Progenitor cell of endocrine pancreas (in vitro differentiated cells): Measurements from ENCODE around the gene PIP5K1B. TPM values are rescaled to one million over a fixed set of nuclear protein-coding genes. Genes with fewer than 3 reads are reported as not detected.

ENCODE experiments used
- DNase-seq: peaks from one replicate; pipeline ENCODE4 v3.0.0; 2021; ENCODE audit warnings: low spot score; ENCODE audit not compliant: unreplicated experiment
- H3K27ac Mint-ChIP-seq: 2 replicates; pipeline ENCODE4 v1.8.0; 2021; ENCODE audit warnings: mild to moderate bottlenecking, moderate library complexity, mixed read lengths
- H3K27me3 Mint-ChIP-seq: 2 replicates; pipeline ENCODE4 v1.8.0; 2021; ENCODE audit warnings: mixed read lengths
- H3K36me3 Mint-ChIP-seq: 2 replicates; pipeline ENCODE4 v1.8.0; 2022; ENCODE audit warnings: mixed read lengths; ENCODE audit not compliant: insufficient read depth
- H3K4me1 Mint-ChIP-seq: 2 replicates; pipeline ENCODE4 v1.8.0; 2021; ENCODE audit warnings: low read depth, mixed read lengths
- H3K4me3 Mint-ChIP-seq: 2 replicates; pipeline ENCODE4 v1.8.0; 2021; ENCODE audit warnings: low read depth, mild to moderate bottlenecking, moderate library complexity, mixed read lengths
- H3K9me3 Mint-ChIP-seq: 2 replicates; pipeline ENCODE4 v1.8.0; 2021; ENCODE audit warnings: low read depth, mixed read lengths
- total RNA-seq: library from RNA; stranded (reverse); gene quantifications from 2 replicates; pipeline ENCODE4 v1.2.1, GENCODE V29; 2021
- TF ChIP-seq, protein P1 (sequence below): fragments of 200-600 bp; sonication (generic); IDR thresholded peaks from one replicate; pipeline ENCODE4 v1.5.0; 2021; ENCODE audit warnings: antibody characterized with exemption, mild to moderate bottlenecking; ENCODE audit not compliant: unreplicated experiment

PIP5K1B gene
- total RNA-seq, 1 donor from 2014 or later, result 1.5 TPM

DNA sequence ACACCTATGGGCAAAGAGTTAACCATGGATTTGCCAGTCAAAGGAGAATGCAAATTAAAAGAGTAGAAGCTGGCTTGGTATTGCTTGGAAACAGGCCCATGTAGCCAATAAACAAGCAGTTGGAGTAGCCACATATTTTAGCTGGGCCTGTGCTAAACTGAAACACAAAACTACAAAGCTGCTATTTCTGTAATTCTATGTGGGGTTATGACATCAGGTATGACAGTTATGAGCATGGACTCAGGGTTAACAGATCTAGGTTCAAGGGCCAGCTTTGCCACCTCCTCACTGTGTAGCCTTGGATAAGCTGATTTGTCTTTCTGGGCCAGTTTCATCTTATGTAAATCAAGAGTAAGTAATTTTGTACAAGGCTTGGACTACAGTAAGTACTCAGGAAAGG is 142.7 kb downstream of the PIP5K1B start:
- no peak overlapping the region for H3K4me3 Mint-ChIP-seq
- H3K4me1 Mint-ChIP-seq, result no peaks in the 10 kb centered on the region
- no peaks in the 10 kb centered on the region for H3K9me3 Mint-ChIP-seq
- no peak for DNase-seq
- H3K27ac Mint-ChIP-seq, result no peak overlapping the region
- peaks cover 4% of the 10 kb centered on the region for H3K27me3 Mint-ChIP-seq
- TF ChIP-seq, protein P1, sequence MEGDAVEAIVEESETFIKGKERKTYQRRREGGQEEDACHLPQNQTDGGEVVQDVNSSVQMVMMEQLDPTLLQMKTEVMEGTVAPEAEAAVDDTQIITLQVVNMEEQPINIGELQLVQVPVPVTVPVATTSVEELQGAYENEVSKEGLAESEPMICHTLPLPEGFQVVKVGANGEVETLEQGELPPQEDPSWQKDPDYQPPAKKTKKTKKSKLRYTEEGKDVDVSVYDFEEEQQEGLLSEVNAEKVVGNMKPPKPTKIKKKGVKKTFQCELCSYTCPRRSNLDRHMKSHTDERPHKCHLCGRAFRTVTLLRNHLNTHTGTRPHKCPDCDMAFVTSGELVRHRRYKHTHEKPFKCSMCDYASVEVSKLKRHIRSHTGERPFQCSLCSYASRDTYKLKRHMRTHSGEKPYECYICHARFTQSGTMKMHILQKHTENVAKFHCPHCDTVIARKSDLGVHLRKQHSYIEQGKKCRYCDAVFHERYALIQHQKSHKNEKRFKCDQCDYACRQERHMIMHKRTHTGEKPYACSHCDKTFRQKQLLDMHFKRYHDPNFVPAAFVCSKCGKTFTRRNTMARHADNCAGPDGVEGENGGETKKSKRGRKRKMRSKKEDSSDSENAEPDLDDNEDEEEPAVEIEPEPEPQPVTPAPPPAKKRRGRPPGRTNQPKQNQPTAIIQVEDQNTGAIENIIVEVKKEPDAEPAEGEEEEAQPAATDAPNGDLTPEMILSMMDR, result no peak
- no peaks in the 10 kb centered on the region for H3K36me3 Mint-ChIP-seq

DNA sequence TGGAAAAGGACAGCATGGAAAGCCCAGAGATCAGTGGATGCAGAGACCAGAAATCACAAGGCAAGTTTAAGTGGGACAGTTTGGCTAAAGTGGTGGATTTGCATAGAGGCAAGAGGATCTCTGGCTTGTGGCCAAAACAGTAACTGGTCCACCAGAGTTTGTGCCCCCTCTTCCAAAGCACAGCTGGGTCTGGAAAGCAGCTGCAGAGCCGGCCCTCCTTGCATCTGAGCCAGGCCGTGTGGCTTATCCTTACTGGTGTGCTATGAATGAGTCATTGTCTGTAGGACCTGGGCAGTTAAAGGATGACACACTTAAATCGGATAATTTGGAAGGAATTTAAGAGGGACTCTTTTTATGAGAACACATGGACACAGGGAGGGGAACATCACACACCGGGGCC is 146.6 kb downstream of the PIP5K1B start:
- Mint-ChIP-seq H3K36me3 (no peaks in the 10 kb centered on the region), H3K27me3 (peaks cover 2% of the 10 kb centered on the region), H3K4me3 (no peak overlapping the region), H3K4me1 (no peaks in the 10 kb centered on the region), H3K9me3 (no peaks in the 10 kb centered on the region), H3K27ac (no peak overlapping the region)
- DNase-seq, result no peak
- TF ChIP-seq, protein P1, result no peak

DNA sequence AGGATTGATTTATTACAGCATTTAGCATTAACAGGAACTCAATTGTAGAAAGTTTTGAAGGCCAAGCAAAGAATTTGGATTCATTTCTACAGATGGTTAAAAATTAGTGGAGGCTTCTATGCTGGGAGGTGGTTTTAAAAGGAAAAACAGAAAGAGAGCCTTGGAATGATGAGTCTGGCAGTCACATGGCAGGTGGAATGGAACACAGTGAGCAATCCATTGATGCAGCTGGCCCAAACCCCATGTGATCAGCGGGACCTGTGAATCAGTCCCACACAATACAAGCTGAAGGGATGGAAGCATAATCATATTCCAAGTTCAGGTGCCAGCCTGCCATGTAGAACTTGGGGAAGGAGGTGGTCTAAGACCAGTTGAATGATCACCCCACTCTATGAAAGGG is 147.9 kb downstream of the PIP5K1B start:
- Mint-ChIP-seq H3K27ac (no peak overlapping the region), H3K27me3 (peaks cover 2% of the 10 kb centered on the region), H3K4me1 (no peaks in the 10 kb centered on the region), H3K9me3 (no peaks in the 10 kb centered on the region), H3K4me3 (no peak overlapping the region), H3K36me3 (no peaks in the 10 kb centered on the region)
- no peak for DNase-seq
- TF ChIP-seq, protein P1, result no peak

DNA sequence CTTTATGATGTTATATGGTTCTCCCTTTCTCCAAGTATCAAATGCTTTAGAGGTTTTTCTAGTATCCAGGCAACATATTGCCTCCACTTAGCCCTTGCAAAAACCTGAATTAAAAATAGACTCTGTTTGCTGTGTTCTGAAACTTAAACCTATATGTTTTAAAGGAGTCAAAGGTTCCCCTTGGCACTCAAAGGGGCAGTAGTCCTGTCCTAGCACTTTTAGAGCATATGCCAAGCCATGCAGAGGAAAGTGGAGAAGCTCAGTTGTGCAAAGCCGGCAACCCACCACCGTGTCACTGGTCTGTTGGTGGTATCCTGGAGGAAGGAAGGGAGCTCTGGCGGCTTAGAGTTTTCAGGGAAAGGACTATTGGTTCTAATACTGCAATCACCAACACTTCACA is 154.3 kb downstream of the PIP5K1B start:
- no peak overlapping the region for H3K4me3 Mint-ChIP-seq
- H3K27me3 Mint-ChIP-seq, result peaks cover 6% of the 10 kb centered on the region
- no peaks in the 10 kb centered on the region for H3K36me3 Mint-ChIP-seq
- H3K27ac Mint-ChIP-seq, result no peak overlapping the region
- TF ChIP-seq, protein P1, result no peak
- DNase-seq, result no peak
- H3K9me3 Mint-ChIP-seq, result no peaks in the 10 kb centered on the region
- no peaks in the 10 kb centered on the region for H3K4me1 Mint-ChIP-seq

DNA sequence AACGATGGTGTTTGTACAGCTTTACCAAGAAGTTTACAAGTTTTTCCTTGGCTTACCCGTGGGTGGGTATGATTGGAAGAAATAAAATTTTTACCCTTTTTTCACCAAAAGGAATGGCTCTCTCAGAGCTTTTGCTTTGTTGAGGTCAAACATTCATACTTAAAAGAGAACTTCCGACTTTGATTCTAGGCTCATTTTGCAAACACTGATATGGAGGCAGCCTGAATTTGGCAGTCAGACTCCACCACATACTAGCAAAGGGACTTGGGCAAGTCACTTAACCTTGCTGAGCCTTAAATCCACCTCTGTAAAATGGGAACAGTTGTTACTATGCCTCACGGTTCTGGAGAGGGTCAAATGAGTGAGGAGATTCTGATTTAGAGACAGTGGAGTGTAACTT is 155.4 kb downstream of the PIP5K1B start:
- Mint-ChIP-seq H3K27ac (no peak overlapping the region), H3K27me3 (peaks cover 6% of the 10 kb centered on the region), H3K4me3 (no peak overlapping the region), H3K9me3 (no peaks in the 10 kb centered on the region), H3K4me1 (no peaks in the 10 kb centered on the region), H3K36me3 (no peaks in the 10 kb centered on the region)
- TF ChIP-seq, protein P1, result no peak
- DNase-seq, result no peak
